Natural killer cell (primary cell): Measurements from ENCODE around the gene ATF7. TPM values are rescaled to one million over a fixed set of nuclear protein-coding genes. Genes with fewer than 3 reads are reported as not detected.
"Not testable (repeated sequence)": the region's sequence is repeated elsewhere in the genome, so short reads cannot be mapped to it uniquely, and the experiment has no call there.

Source experiments
- ATAC-seq, 3 donors: fragments of 150-1000 bp in 2 of 3; fragments of 200-7000 bp in 1 of 3; cut with Tn5 transposase; 1 replicate in 1 of 3; 2 replicates in 2 of 3; pipeline ENCODE4 v1.10.0; 2021; ENCODE audit warnings: mild to moderate bottlenecking in 2 of 3, moderate library complexity in 2 of 3
- DNase-seq, 2 donors: peaks; one replicate each; pipeline versions ENCODE4 v3.0.0 to v3.0.0-alpha.2; 2013 to 2021; ENCODE audit warnings: mixed read lengths in 1 of 2
- H3K27ac ChIP-seq: one replicate; pipeline ENCODE4 v1.5.1; 2013; ENCODE audit warnings: mild to moderate bottlenecking, low read length
- H3K27me3 ChIP-seq: one replicate; pipeline ENCODE4 v1.6.1; 2013; ENCODE audit warnings: low read length; ENCODE audit not compliant: control insufficient read depth, insufficient read depth
- H3K36me3 ChIP-seq: one replicate; pipeline ENCODE4 v1.6.1; 2013; ENCODE audit warnings: low read length; ENCODE audit not compliant: control insufficient read depth, insufficient read depth
- H3K4me1 ChIP-seq: one replicate; pipeline ENCODE4 v1.6.1; 2013; ENCODE audit warnings: low read length; ENCODE audit not compliant: control insufficient read depth, insufficient read depth
- H3K4me3 ChIP-seq: one replicate; pipeline ENCODE4 v1.5.1; 2013; ENCODE audit warnings: low read length
- H3K9me3 ChIP-seq: one replicate; pipeline ENCODE4 v1.6.1; 2013; ENCODE audit warnings: low read length; ENCODE audit not compliant: control insufficient read depth, insufficient read depth
- H3K27ac Mint-ChIP-seq, 2 donors: one replicate each; pipeline ENCODE4 v1.8.0; 2022; ENCODE audit warnings: mild to moderate bottlenecking in 2 of 2, mixed read lengths in 2 of 2, moderate library complexity in 1 of 2
- H3K27me3 Mint-ChIP-seq, 2 donors: one replicate each; pipeline ENCODE4 v1.8.0; 2022; ENCODE audit warnings: low read depth in 2 of 2, mixed read lengths in 2 of 2
- H3K36me3 Mint-ChIP-seq: one replicate; pipeline ENCODE4 v1.8.0; 2022; ENCODE audit warnings: mixed read lengths
- H3K4me1 Mint-ChIP-seq, 2 donors: one replicate each; pipeline ENCODE4 v1.8.0; 2022; ENCODE audit warnings: mixed read lengths in 2 of 2
- H3K4me3 Mint-ChIP-seq: one replicate; pipeline ENCODE4 v1.8.0; 2022; ENCODE audit warnings: mild to moderate bottlenecking, moderate library complexity, mixed read lengths
- H3K9me3 Mint-ChIP-seq, 2 donors: one replicate each; pipeline ENCODE4 v1.8.0; 2022; ENCODE audit warnings: mixed read lengths in 2 of 2
- CTCF ChIP-seq: fragments of 200-600 bp; IDR thresholded peaks from one replicate; pipeline ENCODE4 v1.8.0; 2022; ENCODE audit warnings: antibody characterized with exemption
- WGBS: methylation state at CpG from one replicate; pipeline ENCODE4 v1.1.7; 2013; ENCODE audit warnings: missing lambda C conversion rate; ENCODE audit not compliant: insufficient coverage; 5-methylcytosine and 5-hydroxymethylcytosine counted together
- intact Hi-C: fragments of 100-400 bp; cut with micrococcal nuclease; formaldehyde crosslinking; loops from one replicate; pipeline ENCODE4 v1.14.2; 2022
- total RNA-seq, 4 donors: library from RNA; stranded (reverse); fragments of 120-200 nt in 1 of 4; gene quantifications; one replicate each; pipeline versions ENCODE4 v1.2.3 to v1.2.4, GENCODE V29; 2013 to 2022

The ATF7 gene
- total RNA-seq, 3 donors from 2014 or later (not counting 1 experiment from before 2014, with no cell fraction given), result 32.3 to 42.3 (median 34.9) TPM

GRCh38 chr12:53653595-53653994 is 27.4 kb upstream of the ATF7 start:
- H3K36me3 Mint-ChIP-seq, result no peaks in the 10 kb centered on the region
- Histone ChIP-seq H3K27ac (no peak overlapping the region), H3K27me3 (no peaks in the 10 kb centered on the region), H3K9me3 (no peaks in the 10 kb centered on the region), H3K4me1 (no peaks in the 10 kb centered on the region), H3K4me3 (no peak overlapping the region), H3K36me3 (no peaks in the 10 kb centered on the region)
- no peak overlapping the region for H3K27ac Mint-ChIP-seq
- intact Hi-C loops, result no loop called here
- H3K4me3 Mint-ChIP-seq, result no peak overlapping the region
- DNase-seq (no peak), ATAC-seq (no peak)
- no peaks in the 10 kb centered on the region for H3K27me3 Mint-ChIP-seq
- 100% methylated on average over 2 of the region's 2 CpGs for WGBS
- H3K4me1 Mint-ChIP-seq, result no peaks in the 10 kb centered on the region
- no peaks in the 10 kb centered on the region for H3K9me3 Mint-ChIP-seq
- no peak for TF ChIP-seq CTCF

GRCh38 chr12:53652366-53652765 is 26.2 kb upstream of the ATF7 start:
- Mint-ChIP-seq H3K36me3 (no peaks in the 10 kb centered on the region), H3K4me1 (no peaks in the 10 kb centered on the region), H3K27ac (no peak overlapping the region), H3K27me3 (no peaks in the 10 kb centered on the region), H3K9me3 (no peaks in the 10 kb centered on the region), H3K4me3 (no peak overlapping the region)
- Histone ChIP-seq H3K27me3 (no peaks in the 10 kb centered on the region), H3K36me3 (no peaks in the 10 kb centered on the region), H3K9me3 (no peaks in the 10 kb centered on the region), H3K27ac (no peak overlapping the region), H3K4me1 (no peaks in the 10 kb centered on the region), H3K4me3 (no peak overlapping the region)
- DNase-seq (no peak), ATAC-seq (no peak)
- intact Hi-C loops, result no loop called here
- no peak for TF ChIP-seq CTCF
- WGBS, result 94% methylated on average over 1 of the region's 1 CpG

- 100% methylated on average over 1 of the region's 1 CpG for WGBS
- ATAC-seq (no peak), DNase-seq (no peak)
- no peak for TF ChIP-seq CTCF
- Mint-ChIP-seq H3K9me3 (no peaks in the 10 kb centered on the region), H3K4me3 (no peak overlapping the region), H3K36me3 (no peaks in the 10 kb centered on the region), H3K27me3 (no peaks in the 10 kb centered on the region), H3K27ac (no peak overlapping the region), H3K4me1 (no peaks in the 10 kb centered on the region)
- Histone ChIP-seq H3K4me3 (no peak overlapping the region), H3K27ac (no peak overlapping the region), H3K36me3 (no peaks in the 10 kb centered on the region), H3K27me3 (no peaks in the 10 kb centered on the region), H3K4me1 (no peaks in the 10 kb centered on the region), H3K9me3 (no peaks in the 10 kb centered on the region)
- intact Hi-C loops, result no loop called here
Measured at GRCh38 chr12:53651737-53652136, 25.6 kb upstream of the ATF7 start.

- DNase-seq, H3K27ac Mint-ChIP-seq, H3K4me3 Mint-ChIP-seq, H3K4me1 Mint-ChIP-seq, H3K27me3 Mint-ChIP-seq, ATAC-seq, H3K4me1 ChIP-seq, H3K36me3 ChIP-seq, H3K36me3 Mint-ChIP-seq, H3K4me3 ChIP-seq, H3K9me3 Mint-ChIP-seq, H3K27me3 ChIP-seq, H3K9me3 ChIP-seq, intact Hi-C loops, H3K27ac ChIP-seq: not testable (repeated sequence)
- WGBS, result 36% methylated on average over 2 of the region's 4 CpGs
Measured at GRCh38 chr12:53646300-53646699, 20.1 kb upstream of the ATF7 start.
